PC-9 (cell line): ENCODE results near the gene C3orf85.

ENCODE experiments used
- CTCF ChIP-seq: fragments of 200-600 bp; sonication (generic); conservative IDR thresholded peaks from 2 replicates; pipeline ENCODE4 v1.6.1; 2017; ENCODE audit warnings: mixed run types, antibody characterized with exemption, mild to moderate bottlenecking, moderate library complexity
- EZH2 ChIP-seq: fragments of 200-600 bp; sonication (generic); IDR thresholded peaks from 2 replicates; pipeline ENCODE4 v1.8.0; 2017; ENCODE audit warnings: antibody characterized with exemption, low read depth

DNA sequence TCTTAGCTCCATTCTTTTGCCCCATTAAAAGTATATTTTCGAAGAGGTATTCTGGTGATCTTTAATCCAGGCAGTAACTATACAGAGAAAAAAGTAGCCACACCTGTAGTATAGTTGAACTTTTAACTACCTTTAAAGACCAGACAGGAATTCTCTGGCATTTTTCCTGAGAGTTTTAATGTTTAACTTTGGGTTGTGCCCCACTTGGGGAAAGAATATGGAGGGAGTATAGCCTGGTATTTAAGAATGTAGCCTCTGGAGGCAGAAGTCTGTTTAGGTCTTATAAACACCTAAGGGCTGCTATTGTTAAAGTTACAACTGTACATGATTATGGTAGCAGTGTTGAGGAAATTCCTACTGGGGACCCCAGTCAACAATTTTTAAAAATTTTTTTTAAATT lies 19.3 kb downstream of the C3orf85 start:
- no peak for TF ChIP-seq CTCF
- TF ChIP-seq EZH2, result no peak
